C4-2B (cell line): ENCODE data around the gene ZNF121.

Source experiments
- ZFX ChIP-seq: fragments of 450-650 bp; IDR thresholded peaks from 2 replicates; pipeline ENCODE4 v1.6.1; 2017
- TF ChIP-seq, protein P1 (sequence below): fragments of 450-650 bp; conservative IDR thresholded peaks from 2 replicates; pipeline ENCODE4 v1.5.1; 2017; ENCODE audit warnings: mild to moderate bottlenecking

DNA sequence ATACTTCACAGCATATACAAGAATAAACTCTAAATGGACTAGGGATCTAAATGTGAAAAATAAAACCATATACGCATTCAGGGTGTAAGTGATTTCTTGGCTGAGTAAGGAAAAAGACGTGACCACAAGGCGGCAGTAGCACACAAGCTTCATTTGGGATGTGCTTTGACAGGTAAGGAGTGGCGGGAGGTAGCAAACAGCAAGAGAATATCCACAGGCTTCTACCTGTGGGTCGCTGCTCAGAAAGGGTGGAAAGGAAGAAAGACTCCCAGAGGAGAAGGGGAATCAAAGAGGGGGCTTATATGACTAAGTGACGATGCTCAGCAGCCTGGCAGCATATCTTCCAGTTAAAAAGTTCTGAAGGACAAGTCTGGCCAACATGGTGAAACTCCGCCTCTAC lies 2.5 kb upstream of the ZNF121 start:
- TF ChIP-seq, protein P1, sequence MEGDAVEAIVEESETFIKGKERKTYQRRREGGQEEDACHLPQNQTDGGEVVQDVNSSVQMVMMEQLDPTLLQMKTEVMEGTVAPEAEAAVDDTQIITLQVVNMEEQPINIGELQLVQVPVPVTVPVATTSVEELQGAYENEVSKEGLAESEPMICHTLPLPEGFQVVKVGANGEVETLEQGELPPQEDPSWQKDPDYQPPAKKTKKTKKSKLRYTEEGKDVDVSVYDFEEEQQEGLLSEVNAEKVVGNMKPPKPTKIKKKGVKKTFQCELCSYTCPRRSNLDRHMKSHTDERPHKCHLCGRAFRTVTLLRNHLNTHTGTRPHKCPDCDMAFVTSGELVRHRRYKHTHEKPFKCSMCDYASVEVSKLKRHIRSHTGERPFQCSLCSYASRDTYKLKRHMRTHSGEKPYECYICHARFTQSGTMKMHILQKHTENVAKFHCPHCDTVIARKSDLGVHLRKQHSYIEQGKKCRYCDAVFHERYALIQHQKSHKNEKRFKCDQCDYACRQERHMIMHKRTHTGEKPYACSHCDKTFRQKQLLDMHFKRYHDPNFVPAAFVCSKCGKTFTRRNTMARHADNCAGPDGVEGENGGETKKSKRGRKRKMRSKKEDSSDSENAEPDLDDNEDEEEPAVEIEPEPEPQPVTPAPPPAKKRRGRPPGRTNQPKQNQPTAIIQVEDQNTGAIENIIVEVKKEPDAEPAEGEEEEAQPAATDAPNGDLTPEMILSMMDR, result peak; percentile 89
- TF ChIP-seq ZFX, result no peak
